ENCODE measurements around the gene CTSD. TPM values are rescaled to one million over a fixed set of nuclear protein-coding genes. Genes with fewer than 3 reads are reported as not detected.

Gene CTSD
- total RNA-seq, 2 donors from 2014 or later = 782 to 1,042 TPM

DNA sequence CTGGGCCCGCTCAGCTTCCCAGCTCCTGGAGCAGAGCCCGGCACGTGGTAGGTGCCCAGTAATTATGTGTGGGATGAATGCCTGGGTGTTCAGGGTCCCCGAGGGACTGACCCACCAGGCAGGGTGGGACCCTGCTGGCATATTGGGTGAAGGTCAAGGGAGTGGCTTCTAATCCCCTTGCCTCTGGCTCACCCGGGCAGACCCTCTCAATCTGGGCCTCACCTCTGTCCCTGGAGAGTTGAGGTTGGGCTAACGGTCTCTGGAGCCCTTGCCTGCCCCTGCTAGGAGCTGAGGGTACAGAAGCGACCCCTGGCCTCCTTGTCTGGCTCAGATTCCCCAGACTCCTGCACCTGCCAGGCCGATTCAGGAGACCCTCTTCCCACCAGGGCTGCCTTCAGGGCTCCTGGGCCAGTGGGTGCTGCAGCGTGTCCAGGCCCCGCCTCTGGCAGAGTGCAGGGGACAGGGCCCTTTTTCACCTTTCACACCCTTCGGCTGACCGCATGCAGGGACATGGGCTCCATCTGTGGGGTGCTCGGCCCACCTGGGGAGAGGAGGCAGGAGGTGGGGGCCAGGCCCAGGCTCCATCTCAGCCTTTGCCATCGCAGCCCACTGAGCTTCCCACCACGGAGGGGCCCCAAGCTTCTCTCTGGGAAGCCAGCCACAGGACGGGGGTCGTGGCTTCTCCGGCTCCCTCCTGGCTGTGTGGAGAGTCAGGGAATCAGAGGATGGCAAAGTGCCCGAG, 3.8 kb upstream of the CTSD start:
- no peak for DNase-seq (ENCODE audit: low spot score)
- Histone ChIP-seq H3K9me3 (no peaks in the 10 kb centered on the region), H3K4me1 (peaks cover 0 to 23% of the 10 kb centered on the region in 2 donors), H3K27ac (no peak overlapping the region), H3K36me3 (no peaks in the 10 kb centered on the region), H3K27me3 (no peaks in the 10 kb centered on the region), H3K4me3 (no peak overlapping the region)
- TF ChIP-seq, protein P1, sequence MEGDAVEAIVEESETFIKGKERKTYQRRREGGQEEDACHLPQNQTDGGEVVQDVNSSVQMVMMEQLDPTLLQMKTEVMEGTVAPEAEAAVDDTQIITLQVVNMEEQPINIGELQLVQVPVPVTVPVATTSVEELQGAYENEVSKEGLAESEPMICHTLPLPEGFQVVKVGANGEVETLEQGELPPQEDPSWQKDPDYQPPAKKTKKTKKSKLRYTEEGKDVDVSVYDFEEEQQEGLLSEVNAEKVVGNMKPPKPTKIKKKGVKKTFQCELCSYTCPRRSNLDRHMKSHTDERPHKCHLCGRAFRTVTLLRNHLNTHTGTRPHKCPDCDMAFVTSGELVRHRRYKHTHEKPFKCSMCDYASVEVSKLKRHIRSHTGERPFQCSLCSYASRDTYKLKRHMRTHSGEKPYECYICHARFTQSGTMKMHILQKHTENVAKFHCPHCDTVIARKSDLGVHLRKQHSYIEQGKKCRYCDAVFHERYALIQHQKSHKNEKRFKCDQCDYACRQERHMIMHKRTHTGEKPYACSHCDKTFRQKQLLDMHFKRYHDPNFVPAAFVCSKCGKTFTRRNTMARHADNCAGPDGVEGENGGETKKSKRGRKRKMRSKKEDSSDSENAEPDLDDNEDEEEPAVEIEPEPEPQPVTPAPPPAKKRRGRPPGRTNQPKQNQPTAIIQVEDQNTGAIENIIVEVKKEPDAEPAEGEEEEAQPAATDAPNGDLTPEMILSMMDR (IDR thresholded peaks at IDR 0.05) = no peak

DNA sequence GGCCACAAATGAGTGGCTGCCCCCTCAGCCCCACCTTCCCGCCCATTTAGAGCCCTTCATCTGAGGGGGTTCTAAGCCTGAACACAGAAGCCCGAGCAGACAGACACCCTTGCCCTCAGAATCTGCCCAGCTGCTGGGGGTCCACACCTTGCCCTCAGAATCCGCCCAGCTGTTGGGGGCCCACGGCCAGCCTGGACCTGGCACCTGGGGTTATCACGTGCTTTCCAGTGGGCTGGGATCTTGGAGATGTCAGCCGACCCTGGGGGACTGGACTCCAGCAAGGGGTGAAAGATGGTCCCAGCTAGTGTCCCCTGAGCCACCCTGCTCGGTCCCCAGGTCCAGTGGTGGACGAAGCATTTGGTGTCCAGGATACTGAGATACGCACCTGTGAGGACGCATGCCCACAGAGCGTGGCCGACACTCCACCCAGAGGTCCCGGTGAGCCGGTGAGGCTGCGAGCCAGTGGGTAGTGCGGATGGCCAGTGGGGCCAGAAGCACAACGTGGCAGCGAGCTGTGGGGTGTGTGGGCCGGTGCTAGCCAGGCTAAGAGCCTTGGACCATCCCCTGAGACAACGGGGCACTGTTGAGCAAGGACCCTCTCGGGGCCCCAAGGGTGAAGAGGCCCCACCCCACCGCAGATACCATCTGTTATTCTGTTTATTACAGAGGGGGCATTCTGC, 3.1 kb upstream of the CTSD start:
- Histone ChIP-seq H3K4me3 (no peak overlapping the region), H3K36me3 (no peaks in the 10 kb centered on the region), H3K27ac (no peak overlapping the region), H3K4me1 (peaks cover 0 to 23% of the 10 kb centered on the region in 2 donors), H3K27me3 (no peaks in the 10 kb centered on the region), H3K9me3 (no peaks in the 10 kb centered on the region)
- TF ChIP-seq, protein P1 (IDR thresholded peaks at IDR 0.05) = no peak
- DNase-seq (ENCODE audit: low spot score) = no peak

DNA sequence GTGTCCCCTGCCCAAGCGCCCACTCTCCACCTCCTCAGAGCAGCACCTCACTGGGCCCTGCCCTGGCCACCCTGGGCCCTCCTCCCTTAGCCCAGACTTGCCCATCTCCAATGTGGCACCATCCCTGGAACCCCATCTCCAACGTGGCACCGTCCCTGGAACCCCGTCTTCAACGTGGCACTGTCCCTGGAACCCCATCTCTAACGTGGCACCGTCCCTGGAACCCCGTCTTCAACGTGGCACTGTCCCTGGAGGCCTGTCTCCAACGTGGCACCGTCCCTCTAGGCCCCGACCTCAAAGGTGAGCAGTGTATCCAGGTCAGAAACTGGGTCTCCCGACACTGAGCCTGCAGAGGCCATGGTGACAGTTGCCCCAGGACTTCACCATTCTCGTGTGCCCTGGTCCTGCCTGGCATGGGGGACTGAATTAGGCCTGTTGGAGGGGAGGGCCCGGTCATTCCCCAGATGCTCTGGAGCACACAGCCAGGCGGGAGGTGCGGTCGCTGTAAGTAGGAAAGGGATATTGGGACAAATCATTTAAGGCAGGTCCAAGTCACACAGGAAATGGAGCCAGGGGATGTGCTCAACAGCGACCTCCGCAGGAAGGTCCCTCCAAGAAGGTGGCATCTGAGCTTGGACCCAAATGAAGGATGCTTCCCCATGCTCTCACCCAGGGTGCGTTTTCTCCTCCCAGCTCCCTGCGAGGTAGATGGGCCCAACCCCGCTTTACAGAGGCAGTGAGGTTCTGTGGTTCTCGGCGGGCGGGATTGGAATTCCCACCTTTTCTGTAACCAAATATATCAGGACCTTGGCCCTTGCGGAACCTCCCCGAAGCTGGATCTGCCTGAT, 2.4 kb upstream of the CTSD start:
- Histone ChIP-seq H3K36me3 (peaks cover 2% of the 10 kb centered on the region), H3K27ac (no peak overlapping the region), H3K4me3 (no peak overlapping the region), H3K4me1 (peaks cover 0 to 27% of the 10 kb centered on the region in 2 donors), H3K9me3 (no peaks in the 10 kb centered on the region), H3K27me3 (no peaks in the 10 kb centered on the region)
- TF ChIP-seq, protein P1 (IDR thresholded peaks at IDR 0.05) = no peak
- DNase-seq (ENCODE audit: low spot score) = no peak

DNA sequence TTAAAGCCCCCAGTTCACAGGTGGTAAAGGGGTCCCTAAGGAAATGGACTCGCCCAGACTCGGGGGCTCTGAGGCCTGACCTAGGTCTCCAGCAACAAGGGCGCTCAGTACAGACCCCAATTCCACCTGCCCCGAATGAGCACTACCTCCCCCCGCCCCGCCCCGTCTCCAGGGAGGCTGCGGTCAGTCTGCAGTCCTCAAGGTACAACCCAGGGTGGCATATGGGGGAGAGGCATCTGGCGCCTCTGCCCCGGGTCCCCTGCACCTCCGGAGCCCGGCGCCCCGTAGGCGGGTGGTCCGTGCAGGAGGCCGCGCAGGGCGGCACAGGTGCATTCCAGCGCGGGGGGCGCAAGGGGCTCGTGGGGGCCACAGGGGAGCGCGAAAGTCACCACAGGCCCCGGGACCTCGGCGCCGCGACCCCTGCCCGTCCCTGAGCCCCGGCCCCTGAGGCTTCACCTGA, 361 bp downstream of the CTSD start:
- TF ChIP-seq, protein P1 (IDR thresholded peaks at IDR 0.05) = no peak
- peaks cover 6 to 55% of the 10 kb centered on the region in 2 donors for H3K4me1 ChIP-seq
- peaks cover 26% of the 10 kb centered on the region for H3K36me3 ChIP-seq
- no peak for DNase-seq (ENCODE audit: low spot score)
- H3K27me3 ChIP-seq = no peaks in the 10 kb centered on the region
- no peaks in the 10 kb centered on the region for H3K9me3 ChIP-seq
- peak overlapping the region; percentile 98 to 99 for H3K27ac ChIP-seq
- H3K4me3 ChIP-seq = peak overlapping the region; percentile 98 to 99

DNA sequence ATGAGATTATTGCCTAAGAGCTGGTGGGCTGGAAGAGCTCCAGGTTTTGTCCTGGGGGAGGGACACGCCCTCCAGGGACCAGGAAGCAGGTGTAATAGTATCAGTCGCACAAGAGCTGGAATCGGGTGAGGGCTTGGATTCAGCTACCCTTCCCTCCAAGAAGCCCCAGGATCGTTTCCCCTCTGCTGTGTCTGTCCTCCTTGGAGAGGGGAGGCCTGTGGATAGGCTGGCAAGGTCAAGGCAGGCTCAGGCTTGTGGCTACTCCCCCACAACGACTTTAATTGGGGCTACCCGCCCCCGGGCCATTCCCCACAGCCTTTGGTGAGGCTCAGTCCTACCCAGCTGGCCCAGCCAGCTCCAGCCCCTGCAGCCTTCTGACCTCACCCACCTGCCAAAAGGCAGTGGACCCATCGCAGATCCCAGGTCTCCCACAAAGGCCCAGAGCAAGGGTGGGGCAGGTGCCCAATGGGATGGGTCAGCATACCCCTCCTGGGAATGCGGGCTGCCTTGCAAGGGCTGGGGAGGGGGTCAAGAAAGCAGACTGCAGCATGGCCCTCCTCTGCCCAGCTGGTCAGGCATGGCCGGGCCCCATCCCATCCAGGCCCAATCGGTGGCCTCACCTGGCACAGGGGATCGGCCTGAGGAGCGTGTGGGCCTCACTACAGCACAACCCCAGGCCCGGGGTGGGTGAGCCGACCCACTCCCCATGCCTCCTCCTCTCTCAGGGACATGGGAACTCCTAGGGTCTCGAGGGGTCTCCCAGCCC, 1.0 kb downstream of the CTSD start:
- Histone ChIP-seq H3K36me3 (peaks cover 32% of the 10 kb centered on the region), H3K27me3 (no peaks in the 10 kb centered on the region), H3K4me1 (peaks cover 6 to 61% of the 10 kb centered on the region in 2 donors), H3K4me3 (peak overlapping the region; percentile 98 to 99), H3K9me3 (no peaks in the 10 kb centered on the region), H3K27ac (peak overlapping the region; percentile 98 to 99)
- DNase-seq (ENCODE audit: low spot score) = peak; percentile 82
- TF ChIP-seq, protein P1 (IDR thresholded peaks at IDR 0.05) = no peak

Measured in right atrium auricular region (tissue), 2 donors.